GM18870 (cell line): ENCODE results near the gene RAD9A.

Experiments used
- ATAC-seq: cut with Tn5 transposase; IDR thresholded peaks from one replicate; pipeline ENCODE4 v1.9.1; 2021; ENCODE audit warnings: moderate library complexity; ENCODE audit not compliant: unreplicated experiment

Gene RAD9A

GRCh38 chr11:67373648-67374570, 17.9 kb upstream of the RAD9A start:
- ATAC-seq: no peak

DNA sequence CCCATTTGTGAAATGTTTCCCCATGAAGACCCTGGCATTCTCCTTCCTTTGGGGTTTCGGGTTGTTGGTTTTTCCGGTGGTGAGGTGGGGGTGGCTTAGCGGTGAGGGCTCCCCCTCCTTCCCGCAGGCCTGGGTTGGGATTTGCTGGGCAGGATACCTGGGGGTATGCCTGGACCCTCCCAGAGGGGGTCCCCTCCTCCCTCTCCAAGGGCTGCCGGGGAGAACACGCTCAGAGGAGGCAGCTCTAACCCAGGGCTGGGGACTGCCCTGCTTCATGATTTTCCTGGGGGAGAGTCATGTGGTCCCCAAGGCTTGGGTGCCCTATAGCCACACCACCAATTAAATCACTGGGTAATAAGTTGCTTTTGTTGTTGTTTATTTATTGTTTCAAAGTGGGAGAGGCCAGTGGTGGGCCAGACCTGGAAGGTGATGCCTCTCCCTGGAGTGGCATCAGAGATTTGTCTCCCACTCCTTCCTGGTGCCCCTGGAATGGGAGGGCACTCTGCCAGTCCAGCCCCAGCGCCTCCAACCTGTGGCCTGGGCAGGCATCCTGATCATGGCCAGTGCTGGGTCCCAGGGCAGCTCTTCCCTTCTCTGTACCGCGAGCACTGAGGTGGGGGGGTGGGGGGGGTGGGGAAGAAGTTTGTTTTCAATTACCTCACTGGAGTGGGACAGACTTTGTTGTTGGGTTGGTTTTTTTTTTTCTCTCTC, 17.1 kb upstream of the RAD9A start:
- ATAC-seq: no peak

GRCh38 chr11:67375320-67376055, 16.3 kb upstream of the RAD9A start:
- ATAC-seq: no peak

DNA sequence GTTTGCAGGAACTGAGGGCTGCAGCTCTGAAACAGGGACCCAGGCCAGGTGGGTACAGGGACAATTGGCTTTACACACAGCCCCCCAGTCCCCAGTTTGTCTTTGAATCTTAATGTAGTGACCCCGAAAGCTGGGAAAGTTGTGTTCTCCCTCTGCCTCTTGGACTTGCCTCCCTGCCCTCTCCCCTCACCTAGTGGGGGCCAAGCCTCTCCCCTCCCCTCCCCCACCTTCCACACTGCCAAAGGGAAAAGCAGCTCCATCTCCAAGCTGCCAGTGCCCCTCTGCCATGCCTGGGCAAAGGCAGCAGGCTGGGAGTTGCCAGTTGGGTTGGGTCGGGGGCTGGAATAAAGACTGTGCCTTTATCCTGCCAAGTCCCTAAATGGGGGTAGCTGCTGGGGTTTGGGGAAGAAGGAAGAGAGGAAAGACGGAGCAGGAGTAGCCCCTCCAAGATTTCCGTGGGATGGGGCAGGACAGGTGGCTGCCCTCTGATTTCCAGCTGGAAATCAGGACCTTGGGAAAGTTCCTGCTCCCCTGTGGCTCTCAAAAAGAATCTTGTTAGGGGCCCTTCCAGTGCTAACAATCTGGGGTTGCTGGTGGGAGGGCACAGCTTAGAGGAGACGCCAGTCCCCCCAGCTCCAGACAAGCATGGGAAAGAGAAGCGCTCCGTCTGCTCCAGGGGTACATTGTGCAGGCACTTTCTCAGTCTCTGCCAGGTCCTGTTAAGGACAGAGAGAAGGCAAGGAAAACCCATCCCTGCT, 15.5 kb upstream of the RAD9A start:
- ATAC-seq: no peak

DNA sequence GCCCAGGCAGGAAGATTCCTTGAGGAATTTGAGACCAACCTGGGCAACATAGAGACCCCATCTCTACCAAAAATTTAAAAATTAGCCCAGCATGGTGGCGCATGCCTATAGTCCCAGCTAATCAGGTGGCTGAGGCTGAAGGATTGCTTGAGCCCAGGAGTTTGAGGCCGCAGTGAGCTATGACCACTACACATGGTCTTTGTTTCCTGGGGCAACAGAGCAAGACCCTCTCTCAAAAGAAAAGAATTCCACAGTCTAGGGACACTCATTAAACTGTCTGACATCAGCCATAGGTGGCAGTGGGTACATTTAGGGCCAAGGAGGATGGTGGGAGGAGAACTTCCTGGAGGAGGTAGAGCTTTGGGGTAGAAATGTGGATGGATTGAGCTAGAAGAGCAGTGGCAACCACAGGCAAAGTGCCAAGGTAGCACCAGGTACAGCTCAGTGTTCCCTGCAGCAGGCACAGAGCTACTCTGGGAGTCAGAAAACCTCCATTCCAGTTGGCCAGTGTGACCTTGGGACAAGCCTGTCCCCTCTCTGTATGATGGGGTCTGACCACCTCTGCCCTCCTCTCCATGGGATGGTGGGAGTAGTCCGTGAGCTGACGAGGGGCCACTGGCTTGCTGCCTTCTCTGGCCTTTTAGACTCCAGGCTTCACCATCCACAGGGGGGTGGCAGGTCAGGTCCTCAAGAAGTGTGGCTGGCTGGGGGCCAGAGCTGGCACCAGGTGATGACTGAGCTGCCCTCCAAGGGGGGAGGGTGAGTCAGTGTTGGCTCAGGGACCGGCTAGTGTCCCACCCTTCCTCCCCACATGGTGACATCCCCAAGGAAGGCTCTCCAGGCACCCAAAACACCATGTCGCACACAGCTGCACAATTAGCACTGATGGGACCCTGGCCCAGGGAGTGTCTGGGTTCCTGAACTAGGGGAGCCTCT, 14.6 kb upstream of the RAD9A start:
- no peak for ATAC-seq

DNA sequence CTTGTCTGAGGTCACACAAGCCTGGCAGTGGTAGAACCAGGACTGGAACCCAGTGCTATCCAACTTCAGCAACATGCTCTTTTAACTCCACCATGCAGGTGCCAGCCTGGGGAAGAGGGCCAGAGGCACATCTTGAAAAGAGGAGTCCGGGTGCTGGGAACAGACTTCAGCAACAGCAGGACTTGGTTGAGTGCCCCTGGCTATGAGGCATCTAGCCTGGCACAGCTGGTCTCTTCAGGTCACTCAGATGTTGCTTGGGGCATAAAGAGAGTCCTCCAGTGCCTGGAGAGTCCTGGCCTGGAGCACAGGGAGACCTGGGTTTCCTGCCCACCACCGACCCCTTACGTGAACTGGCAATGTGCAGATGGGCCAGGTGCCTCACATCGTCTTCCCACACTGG, 13.2 kb upstream of the RAD9A start:
- no peak for ATAC-seq

DNA sequence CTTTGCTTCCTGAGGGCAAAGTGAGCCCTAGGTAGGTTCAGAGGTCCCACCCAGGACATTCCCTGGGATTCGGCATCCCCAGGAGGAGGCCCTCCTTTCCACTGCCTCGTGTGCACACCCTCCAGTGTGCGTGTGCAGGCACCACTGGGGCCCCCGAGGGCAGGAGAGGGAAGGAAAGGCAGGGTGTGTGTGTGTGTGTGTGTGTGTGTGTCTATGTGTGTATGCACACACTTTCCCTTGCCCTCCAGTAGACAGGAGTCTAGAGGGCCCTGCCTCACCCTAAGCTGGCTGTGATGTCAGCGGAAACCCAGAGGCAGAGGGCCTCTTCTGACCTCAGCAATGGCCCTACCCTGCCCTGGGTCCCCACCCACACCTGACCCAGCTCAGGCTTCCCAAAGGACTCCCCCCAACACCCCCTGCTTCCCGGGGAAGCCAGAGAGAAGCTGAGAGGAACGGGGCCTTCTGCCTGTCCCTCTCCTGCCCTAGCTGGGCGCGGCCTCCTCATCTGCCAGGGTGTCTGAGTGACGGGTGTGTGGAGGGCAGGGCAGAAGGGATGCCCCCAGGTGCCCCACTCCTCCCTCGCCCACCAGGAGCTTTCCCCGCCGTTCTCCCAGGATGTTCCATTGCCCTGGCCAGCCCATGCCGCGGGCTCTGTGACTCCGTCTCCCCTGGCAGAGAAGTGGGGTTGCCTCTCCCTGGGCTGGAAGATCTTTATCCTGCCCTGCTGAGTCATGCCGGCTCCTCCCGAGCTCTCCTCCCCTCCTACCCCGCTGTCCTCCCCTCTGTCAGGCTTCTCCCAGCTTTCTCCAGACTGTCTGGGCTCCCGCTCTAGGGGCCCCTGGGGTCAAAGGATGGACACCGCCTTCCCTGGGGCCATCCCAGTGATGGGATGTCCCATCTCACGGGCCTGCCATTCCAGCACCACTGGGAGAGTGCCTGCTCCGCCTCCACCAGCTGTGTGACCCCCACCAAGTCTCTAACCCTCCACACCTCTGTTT, 12.4 kb upstream of the RAD9A start:
- ATAC-seq: no peak

DNA sequence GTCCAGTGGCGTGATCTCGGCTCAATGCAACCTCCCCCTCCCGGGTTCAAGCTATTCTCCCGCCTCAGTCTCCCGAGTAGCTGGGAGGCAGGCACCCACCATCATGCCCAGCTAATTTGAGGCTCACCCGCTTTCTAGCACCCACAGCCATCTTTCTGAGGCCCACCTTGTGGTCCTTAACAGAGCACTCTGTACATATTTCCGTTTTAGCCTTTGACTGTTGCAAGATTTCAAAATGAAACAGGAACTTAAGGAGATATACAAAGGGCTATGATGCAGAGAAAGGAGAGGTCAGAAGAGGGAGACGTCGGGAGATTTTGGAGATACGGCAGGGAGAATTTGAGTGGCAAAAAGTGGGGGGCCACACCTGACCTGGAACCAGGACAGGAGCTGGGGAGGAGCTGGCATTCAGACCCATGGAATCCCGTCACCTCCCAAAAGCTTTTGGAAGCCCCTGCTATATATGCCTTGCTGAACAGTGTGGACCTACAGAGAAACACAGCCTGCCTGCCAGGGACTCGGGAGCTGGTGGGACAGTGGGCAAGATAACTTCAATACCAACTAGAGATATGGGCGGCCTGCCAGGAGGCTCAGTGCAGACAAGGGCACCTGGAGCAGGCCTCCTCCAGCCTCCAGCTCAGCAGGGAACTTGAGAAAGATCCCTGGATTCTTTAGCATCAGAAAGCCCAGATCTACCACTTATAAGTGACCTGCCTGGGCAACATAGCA, 10.4 kb upstream of the RAD9A start:
- ATAC-seq: no peak

DNA sequence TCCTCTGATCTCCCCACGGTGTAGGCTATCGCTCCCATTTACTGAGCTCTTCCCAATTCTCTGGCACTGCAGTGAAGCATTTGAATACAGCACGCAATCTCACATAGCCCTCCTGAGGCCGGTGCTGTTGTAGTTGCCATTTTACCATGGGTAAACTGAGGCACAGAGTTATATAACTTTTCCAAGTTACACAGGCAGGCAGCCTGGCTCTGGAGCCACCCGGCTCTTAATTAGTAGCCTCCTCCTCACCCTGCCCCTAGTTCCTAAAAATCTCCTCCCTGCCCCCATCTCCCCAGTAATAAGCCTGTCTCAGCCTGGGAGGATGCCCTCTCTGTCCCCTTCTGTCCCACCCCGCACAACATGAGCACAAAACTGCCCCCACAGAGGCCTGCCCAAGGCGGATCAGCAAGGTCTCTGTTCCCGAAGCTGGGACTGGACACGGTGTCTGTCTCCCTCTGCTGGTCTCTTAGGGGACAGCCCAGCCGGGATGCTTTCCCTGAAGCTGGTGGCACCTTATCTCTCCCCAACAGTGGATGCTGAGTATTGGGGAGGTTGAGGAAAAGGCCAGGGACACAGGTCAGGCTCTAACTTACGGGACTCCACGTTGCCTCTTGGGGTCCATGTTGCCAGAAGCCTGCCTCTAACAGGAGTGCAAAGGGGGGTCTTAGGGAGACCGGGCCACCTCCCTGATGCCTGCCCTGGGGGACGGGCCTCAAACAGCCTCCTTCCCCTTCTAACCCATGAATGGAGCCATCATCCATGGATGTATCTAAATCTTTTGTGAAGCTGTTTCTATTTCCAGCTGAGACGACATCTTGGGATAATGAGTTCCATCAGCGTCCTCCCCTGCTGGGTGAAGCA, 9.3 kb upstream of the RAD9A start:
- no peak for ATAC-seq

- no peak for ATAC-seq
Observed at GRCh38 chr11:67384851-67385366, 6.9 kb upstream of the RAD9A start.

- no peak for ATAC-seq
Observed at GRCh38 chr11:67387069-67387468, 4.7 kb upstream of the RAD9A start.

GRCh38 chr11:67387518-67387917, 4.3 kb upstream of the RAD9A start:
- ATAC-seq: no peak

DNA sequence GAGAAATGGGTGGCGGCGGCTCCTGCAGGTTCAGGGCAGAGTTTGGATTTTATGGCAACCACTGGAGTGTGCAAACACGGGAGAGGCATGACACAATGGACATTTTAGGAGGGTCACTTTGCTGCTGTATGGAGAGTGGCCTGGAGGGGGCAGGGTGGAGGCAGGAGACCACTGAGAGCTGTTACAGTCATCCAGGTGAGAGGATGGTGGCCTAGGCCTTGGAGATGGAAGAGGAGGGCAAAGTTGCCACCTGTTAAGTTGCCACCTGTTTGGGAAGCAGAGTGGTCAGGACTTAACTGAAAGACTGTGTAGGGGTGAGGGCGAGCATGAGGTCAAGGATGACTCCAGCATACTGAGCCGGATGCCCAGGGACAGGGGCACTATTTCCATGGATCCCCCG, 2.3 kb upstream of the RAD9A start:
- no peak for ATAC-seq

DNA sequence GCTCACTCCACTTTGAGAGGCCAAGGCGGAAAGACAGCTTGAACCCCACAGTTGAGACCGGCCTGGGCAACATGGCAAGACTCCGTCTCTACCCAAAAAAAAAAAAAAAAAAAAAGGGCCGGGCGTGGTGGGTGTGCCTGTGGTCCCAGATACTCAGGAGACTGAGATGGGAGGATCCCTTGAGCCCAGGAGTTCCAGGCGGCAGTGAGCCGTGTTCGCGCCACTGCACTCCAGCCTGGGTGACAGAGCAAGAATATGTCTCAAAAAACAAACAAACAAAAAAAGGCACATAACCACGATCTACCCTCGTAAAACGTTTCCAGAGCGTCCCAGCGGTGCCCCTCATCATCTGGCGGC, 861 bp upstream of the RAD9A start:
- ATAC-seq: no peak

- ATAC-seq: no peak
Observed at GRCh38 chr11:67392183-67392715, 463 bp downstream of the RAD9A start.

DNA sequence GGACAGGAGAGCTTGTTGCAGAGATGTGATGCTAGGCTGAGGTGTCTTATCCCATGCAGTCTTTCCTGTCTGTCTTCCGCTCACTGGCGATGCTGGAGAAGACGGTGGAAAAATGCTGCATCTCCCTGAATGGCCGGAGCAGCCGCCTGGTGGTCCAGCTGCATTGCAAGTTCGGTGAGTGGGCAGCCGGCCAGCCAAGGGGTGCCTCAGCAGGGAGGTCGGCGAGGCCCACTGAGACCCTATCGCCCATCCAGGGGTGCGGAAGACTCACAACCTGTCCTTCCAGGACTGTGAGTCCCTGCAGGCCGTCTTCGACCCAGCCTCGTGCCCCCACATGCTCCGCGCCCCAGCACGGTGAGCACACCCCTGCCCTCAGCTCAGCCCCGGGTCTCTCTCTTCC, 1.7 kb downstream of the RAD9A start:
- ATAC-seq: no peak

- ATAC-seq: no peak
Observed at GRCh38 chr11:67393990-67394389, 2.2 kb downstream of the RAD9A start.
